HG02973 (cell line): Measurements from ENCODE around the gene GRIN2D.

Source experiments
- ATAC-seq: cut with Tn5 transposase; IDR thresholded peaks from one replicate; pipeline ENCODE4 v1.9.1; 2021; ENCODE audit warnings: moderate library complexity; ENCODE audit not compliant: unreplicated experiment

Gene GRIN2D

DNA sequence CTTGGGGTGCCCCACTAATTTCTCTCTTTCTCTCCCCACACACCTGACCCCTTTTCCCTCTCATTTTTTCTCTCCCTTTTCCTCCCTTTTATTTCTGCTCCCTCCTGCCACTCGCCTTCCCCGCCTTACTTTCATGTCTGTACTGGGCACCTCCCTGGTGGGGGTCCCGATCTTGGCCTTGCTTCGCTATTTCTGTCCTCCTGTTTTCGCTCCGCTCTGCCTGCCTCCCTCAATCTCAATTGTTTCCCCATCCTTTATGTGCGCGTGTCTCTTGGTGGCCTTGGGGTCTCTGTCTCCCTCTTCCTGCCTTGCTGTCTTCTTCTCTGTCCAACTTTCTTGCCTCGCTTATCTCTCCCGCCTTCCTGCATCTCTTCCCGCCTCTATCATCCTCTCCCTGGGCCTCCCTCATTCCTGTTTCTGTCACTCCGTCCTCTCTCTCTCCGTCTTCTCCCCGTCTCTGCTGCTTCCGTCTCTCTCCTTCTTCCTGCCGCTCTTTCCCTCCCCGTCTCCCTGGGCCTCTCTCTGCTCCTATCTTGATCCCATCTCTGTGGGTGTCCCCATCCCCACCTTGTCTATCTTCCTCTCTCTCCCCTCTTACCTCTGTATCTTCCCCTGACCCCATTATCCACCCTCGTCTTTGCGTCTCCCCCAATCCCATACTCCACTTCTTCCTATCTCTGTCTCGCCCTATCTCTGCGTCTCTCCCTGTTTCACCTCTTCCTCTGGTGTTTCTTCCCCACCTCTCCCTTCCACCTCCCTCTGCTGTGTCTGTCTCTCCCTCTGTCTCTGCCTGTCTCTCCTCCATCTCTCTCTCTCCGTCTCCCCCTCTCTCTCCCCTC is 4.0 kb downstream of the GRIN2D start:
- ATAC-seq, result no peak

- no peak for ATAC-seq
Observed at GRCh38 chr19:48398102-48398374, 4.6 kb downstream of the GRIN2D start.

DNA sequence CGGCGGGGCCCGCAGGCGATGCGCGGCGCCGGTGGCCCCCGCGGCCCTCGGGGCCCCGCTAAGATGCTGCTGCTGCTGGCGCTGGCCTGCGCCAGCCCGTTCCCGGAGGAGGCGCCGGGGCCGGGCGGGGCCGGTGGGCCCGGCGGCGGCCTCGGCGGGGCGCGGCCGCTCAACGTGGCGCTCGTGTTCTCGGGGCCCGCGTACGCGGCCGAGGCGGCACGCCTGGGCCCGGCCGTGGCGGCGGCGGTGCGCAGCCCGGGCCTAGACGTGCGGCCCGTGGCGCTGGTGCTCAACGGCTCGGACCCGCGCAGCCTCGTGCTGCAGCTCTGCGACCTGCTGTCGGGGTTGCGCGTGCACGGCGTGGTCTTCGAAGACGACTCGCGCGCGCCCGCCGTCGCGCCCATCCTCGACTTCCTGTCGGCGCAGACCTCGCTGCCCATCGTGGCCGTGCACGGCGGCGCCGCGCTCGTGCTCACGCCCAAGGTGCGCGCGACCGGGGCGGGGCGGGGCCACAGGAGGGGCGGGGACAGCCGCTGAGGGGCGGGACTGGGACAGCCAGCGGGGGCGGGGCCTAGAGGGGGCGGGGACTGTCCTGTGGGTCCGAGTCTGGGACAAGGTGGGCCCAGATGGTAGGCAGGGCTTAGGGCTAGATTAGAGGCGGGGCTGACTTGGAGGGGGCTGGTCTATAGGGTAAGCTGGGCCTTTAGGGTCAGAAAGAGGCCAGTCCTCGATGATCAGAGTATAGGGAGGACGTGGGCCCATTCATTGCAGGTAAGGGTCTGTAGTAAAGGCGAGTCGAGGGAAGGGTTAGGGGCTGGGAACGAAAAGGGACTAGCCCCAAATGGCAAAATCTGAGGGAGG is 5.1 kb downstream of the GRIN2D start:
- peak; percentile 42 for ATAC-seq

GRCh38 chr19:48400018-48400742 is 6.7 kb downstream of the GRIN2D start:
- ATAC-seq, result no peak

GRCh38 chr19:48401287-48401686 is 7.8 kb downstream of the GRIN2D start:
- no peak for ATAC-seq

DNA sequence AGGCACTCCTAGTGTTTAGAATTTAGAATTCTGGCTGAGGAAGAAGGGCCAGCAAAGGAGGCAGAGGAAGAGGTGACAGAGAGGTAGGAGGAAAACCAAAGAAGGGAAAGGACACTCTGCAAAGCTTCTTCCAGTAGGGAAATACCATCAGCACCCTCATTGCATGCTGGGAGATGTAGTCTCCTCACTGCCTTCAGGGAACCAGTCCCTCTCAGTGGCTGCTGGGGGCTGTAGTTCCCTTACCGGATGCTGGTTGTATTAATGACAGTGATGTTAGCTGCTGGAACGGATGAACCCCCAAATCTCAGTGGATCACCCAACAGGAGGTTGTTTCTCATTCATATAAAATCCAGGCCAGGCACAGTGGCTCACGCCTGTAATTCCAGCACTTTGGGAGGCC is 10.1 kb downstream of the GRIN2D start:
- peak; percentile 61 for ATAC-seq

GRCh38 chr19:48405010-48405659 is 11.7 kb downstream of the GRIN2D start:
- no peak for ATAC-seq

DNA sequence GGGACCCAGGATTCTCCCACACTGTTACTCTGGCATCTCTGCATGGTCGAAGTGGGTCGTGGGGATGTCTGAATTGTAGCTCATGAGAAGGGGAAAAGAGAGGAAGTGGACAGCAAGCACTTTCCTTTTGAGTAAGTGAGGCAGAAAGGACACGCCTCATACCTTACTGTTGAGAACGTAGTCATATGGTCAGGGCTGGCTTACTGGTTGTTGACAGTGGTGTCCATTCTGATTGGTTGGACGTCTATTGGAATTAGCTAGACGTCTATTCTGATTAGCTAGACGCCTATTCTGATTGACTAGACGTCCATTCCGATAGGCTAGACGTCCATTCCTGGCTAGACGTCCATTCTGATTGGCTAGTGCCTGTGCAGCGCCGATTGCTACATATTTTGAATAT is 12.4 kb downstream of the GRIN2D start:
- ATAC-seq, result no peak

DNA sequence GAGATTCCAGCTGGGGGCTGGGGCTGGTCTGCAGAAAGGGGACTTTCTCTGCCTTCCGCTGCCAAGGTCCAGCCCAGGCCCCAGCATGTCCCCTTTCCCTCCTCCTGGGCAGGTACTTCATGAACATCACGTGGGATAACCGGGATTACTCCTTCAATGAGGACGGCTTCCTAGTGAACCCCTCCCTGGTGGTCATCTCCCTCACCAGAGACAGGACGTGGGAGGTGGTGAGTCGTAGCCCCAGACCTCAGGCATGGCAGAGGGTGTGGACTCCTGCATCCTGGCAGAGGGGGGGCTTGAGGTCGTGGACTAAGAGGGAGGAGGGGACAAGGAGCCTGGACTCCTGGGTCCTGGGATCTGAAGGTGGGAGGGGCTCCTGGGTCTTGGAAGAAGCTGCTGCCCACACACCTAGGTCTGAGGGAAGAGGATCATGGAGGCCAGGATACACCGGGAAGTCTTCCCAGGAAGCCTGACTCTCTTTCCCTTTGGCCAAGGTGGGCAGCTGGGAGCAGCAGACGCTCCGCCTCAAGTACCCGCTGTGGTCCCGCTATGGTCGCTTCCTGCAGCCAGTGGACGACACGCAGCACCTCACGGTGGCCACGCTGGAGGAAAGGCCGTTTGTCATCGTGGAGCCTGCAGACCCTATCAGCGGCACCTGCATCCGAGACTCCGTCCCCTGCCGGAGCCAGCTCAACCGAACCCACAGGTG is 20.6 kb downstream of the GRIN2D start:
- no peak for ATAC-seq

GRCh38 chr19:48415395-48415794 is 21.9 kb downstream of the GRIN2D start:
- no peak for ATAC-seq

DNA sequence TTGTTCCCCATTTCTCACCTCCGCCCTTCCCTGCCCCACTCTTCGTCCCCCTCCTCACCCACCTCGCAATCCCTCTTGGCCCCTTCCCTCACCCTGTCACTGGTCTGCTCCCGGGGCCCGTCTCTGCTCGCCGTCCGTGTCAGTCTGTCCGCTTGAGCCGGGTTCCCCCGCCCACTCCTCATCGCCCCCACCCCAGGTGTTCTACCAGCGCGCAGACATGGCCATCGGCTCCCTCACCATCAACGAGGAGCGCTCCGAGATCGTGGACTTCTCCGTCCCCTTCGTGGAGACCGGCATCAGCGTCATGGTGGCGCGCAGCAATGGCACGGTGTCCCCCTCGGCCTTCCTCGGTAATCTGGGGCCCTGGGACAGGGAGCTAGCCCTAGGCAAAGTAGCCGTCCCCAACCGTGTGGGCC is 22.3 kb downstream of the GRIN2D start:
- no peak for ATAC-seq

GRCh38 chr19:48417421-48417820 is 24.0 kb downstream of the GRIN2D start:
- no peak for ATAC-seq

DNA sequence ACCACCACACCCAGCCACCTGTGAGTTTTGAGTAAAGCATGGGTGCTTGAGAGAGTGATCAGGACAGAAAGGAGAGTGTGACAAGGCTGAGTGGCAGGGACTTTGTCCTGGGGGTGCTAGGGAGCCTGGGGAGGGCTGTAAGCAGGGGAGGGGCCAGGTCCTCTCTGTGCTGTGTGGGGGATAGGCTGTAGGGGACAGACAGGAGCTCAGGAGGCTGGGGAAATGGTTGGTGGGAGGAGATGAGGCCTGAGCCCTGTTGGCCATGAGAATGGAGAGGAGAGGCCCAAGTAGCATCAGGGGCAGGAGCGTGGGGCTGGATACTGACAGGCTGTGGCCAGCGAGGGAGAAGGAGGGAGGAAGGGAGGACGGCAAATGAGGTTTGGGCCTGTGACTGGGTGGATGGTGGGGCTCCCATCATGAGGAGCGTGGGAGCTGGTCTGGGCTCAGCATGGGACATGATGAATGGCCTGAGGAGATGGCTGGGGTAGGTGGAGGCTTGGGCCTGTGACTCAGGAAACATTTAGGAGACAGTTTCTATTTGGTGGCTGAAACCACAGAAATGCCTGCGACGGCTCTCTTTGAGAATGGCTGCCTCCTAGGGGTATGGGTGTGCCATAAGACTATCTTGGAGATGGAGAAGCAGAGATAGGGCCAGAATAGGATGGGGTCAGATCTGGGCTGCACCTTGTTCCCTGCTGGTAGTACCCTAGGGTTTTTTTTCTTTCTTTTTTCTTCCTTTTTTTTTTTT is 25.0 kb downstream of the GRIN2D start:
- no peak for ATAC-seq

- peak; percentile 72 for ATAC-seq
Observed at GRCh38 chr19:48419158-48419920, 25.9 kb downstream of the GRIN2D start.

GRCh38 chr19:48421548-48421947 is 28.1 kb downstream of the GRIN2D start:
- no peak for ATAC-seq

DNA sequence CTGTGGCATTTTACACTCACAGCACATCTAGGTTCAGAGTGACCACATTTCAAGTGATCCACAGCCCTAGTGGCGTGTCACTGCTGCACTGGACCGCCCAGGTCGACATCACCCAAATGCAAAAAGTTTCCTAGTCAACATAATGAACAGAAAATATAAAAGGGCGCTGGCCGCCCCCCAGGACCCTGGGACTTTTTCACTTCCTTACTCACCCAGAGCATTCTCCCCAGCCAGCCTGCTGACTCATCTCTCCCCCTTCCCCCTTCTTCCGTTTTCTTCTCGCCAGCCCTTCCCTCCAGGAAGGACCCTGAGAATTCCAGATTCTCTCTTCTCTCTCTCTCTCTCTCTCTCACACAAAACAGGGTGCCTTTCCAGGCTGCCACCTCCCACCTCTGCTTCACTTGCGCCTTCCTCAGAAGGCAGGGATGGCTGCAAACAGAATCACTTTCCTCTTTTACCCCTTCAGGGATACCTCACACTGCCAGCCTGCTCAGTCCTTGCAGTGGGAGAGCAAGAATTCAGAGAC is 31.3 kb downstream of the GRIN2D start:
- no peak for ATAC-seq

GRCh38 chr19:48428670-48429069 is 35.2 kb downstream of the GRIN2D start:
- ATAC-seq, result no peak

GRCh38 chr19:48433337-48433736 is 39.9 kb downstream of the GRIN2D start:
- no peak for ATAC-seq

GRCh38 chr19:48436586-48436985 is 43.1 kb downstream of the GRIN2D start:
- ATAC-seq, result no peak
